GM23338 (cell line): ENCODE results near the gene DYRK4.

Experiments
- CREB1 ChIP-seq: fragments of 250-450 bp; sonication (Bioruptor Pico); IDR thresholded peaks from 2 replicates; pipeline ENCODE4 v1.5.0; 2020; ENCODE audit warnings: low read depth, mild to moderate bottlenecking, moderate library complexity
- CTCF ChIP-seq, 2 experiments: fragments of 200-600 bp in 1 of 2; sonication (generic) in 1 of 2; conservative IDR thresholded peaks; 2 replicates each; pipeline versions ENCODE4 v1.5.1 to v1.6.1; 2016 to 2017; ENCODE audit warnings: antibody characterized with exemption in 2 of 2, low read depth in 2 of 2, mild to moderate bottlenecking in 2 of 2, moderate library complexity in 1 of 2
- ETS1 ChIP-seq: IDR thresholded peaks from 2 replicates; pipeline ENCODE4 v1.6.1; 2016; ENCODE audit warnings: antibody characterized with exemption
- EZH2 ChIP-seq: fragments of 200-600 bp; sonication (generic); IDR thresholded peaks from one replicate; pipeline ENCODE4 v1.8.0; 2017; ENCODE audit warnings: antibody characterized with exemption, mild to moderate bottlenecking, low read depth; ENCODE audit not compliant: unreplicated experiment
- EZH2phosphoT487 ChIP-seq: fragments of 200-600 bp; sonication (generic); IDR thresholded peaks from one replicate; pipeline ENCODE4 v1.8.1; 2018; ENCODE audit warnings: antibody characterized with exemption; ENCODE audit not compliant: unreplicated experiment
- JUNB ChIP-seq: IDR thresholded peaks from one replicate; pipeline ENCODE4 v1.6.1; 2016; ENCODE audit warnings: antibody characterized with exemption; ENCODE audit not compliant: unreplicated experiment
- NANOG ChIP-seq: IDR thresholded peaks from 2 replicates; pipeline ENCODE4 v1.6.1; 2016; ENCODE audit warnings: antibody characterized with exemption, borderline replicate concordance
- POLR2AphosphoS5 ChIP-seq: IDR thresholded peaks from 2 replicates; pipeline ENCODE4 v1.6.1; 2016; ENCODE audit warnings: antibody characterized with exemption, low read depth
- REST ChIP-seq: IDR thresholded peaks from one replicate; pipeline ENCODE4 v1.6.1; 2018; ENCODE audit warnings: antibody characterized with exemption; ENCODE audit not compliant: unreplicated experiment
- STAT1 ChIP-seq: IDR thresholded peaks from one replicate; pipeline ENCODE4 v1.6.1; 2016; ENCODE audit warnings: antibody characterized with exemption; ENCODE audit not compliant: unreplicated experiment
- ZNF114 ChIP-seq: fragments of 250-450 bp; sonication (Bioruptor Pico); IDR thresholded peaks from 2 replicates; pipeline ENCODE4 v1.5.0; 2020; ENCODE audit warnings: mild to moderate bottlenecking, moderate library complexity
- ZNF331 ChIP-seq: fragments of 250-450 bp; sonication (Bioruptor Pico); IDR thresholded peaks from 2 replicates; pipeline ENCODE4 v1.5.0; 2020; ENCODE audit warnings: low read depth, mild to moderate bottlenecking, moderate library complexity
- ZNF462 ChIP-seq: fragments of 250-450 bp; sonication (Bioruptor Pico); IDR thresholded peaks from 2 replicates; pipeline ENCODE4 v1.5.0; 2020; ENCODE audit warnings: mild to moderate bottlenecking, moderate library complexity

GRCh38 chr12:4555804-4556203, 6.2 kb upstream of the DYRK4 start:
- TF ChIP-seq CTCF (conservative IDR thresholded peaks at IDR 0.05; ENCODE audit: low read depth in 2 of 2) (no peak), POLR2AphosphoS5 (no peak), EZH2phosphoT487 (no peak), REST (no peak), EZH2 (no peak), CREB1 (CRISPR knock-in tag) (no peak), STAT1 (no peak), NANOG (no peak), ZNF462 (CRISPR knock-in tag) (no peak), ETS1 (no peak), JUNB (no peak), ZNF331 (CRISPR knock-in tag) (no peak), ZNF114 (CRISPR knock-in tag) (no peak)
